Thymus (tissue), 11 donors: Measurements from ENCODE around the gene RASIP1. TPM values are rescaled to one million over a fixed set of nuclear protein-coding genes. Genes with fewer than 3 reads are reported as not detected.

Source experiments
- DNase-seq, 9 donors: peaks; one replicate each; pipeline ENCODE4 v3.0.0-alpha.2; 2013; ENCODE audit warnings: low spot score in 9 of 9, low read depth in 6 of 9, missing footprints in 1 of 9
- H3K27ac ChIP-seq, 2 donors: one replicate each; pipeline ENCODE4 v1.5.1; 2013; ENCODE audit warnings: control low read depth in 1 of 2, low read depth in 1 of 2, low read length in 1 of 2, mild to moderate bottlenecking in 1 of 2, moderate library complexity in 1 of 2
- H3K27me3 ChIP-seq, 2 donors: one replicate each; pipeline ENCODE4 v1.5.1; 2013; ENCODE audit warnings: low read length in 1 of 2; ENCODE audit not compliant: control insufficient read depth in 2 of 2, insufficient read depth in 1 of 2
- H3K36me3 ChIP-seq, 2 donors: one replicate each; pipeline ENCODE4 v1.5.1; 2013; ENCODE audit warnings: low read length in 1 of 2, mild to moderate bottlenecking in 1 of 2, moderate library complexity in 1 of 2; ENCODE audit not compliant: control insufficient read depth in 2 of 2, insufficient read depth in 2 of 2
- H3K4me1 ChIP-seq, 2 donors: one replicate each; pipeline ENCODE4 v1.5.1; 2013; ENCODE audit warnings: low read length in 2 of 2; ENCODE audit not compliant: control insufficient read depth in 2 of 2, insufficient read depth in 2 of 2
- H3K4me3 ChIP-seq, 2 donors: one replicate each; pipeline ENCODE4 v1.5.1; 2013; ENCODE audit warnings: low read length in 2 of 2, control low read depth in 1 of 2, mild to moderate bottlenecking in 1 of 2
- H3K9me3 ChIP-seq, 2 donors: one replicate each; pipeline ENCODE4 v1.5.1; 2013; ENCODE audit warnings: low read length in 1 of 2, mild to moderate bottlenecking in 1 of 2; ENCODE audit not compliant: control insufficient read depth in 2 of 2, insufficient read depth in 1 of 2
- WGBS: extraction: QIAGEN DNeasy Blood & Tissue Kit; methylation state at CpG from one replicate; pipeline ENCODE4 v1.1.7; 2013; 5-methylcytosine and 5-hydroxymethylcytosine counted together
- polyA plus RNA-seq: library from polyadenylated mRNA; stranded (reverse); fragments of 200-250 nt; gene quantifications from one replicate; pipeline ENCODE4 v1.2.3, GENCODE V29; 2013
- total RNA-seq: library from RNA; stranded (reverse); fragments of 120-200 nt; gene quantifications from one replicate; pipeline ENCODE4 v1.2.4, GENCODE V29; 2013
- donor health status: healthy.

RASIP1 gene
- total and polyA plus RNA-seq, 2 donors: 3.3 to 15.6 TPM

DNA sequence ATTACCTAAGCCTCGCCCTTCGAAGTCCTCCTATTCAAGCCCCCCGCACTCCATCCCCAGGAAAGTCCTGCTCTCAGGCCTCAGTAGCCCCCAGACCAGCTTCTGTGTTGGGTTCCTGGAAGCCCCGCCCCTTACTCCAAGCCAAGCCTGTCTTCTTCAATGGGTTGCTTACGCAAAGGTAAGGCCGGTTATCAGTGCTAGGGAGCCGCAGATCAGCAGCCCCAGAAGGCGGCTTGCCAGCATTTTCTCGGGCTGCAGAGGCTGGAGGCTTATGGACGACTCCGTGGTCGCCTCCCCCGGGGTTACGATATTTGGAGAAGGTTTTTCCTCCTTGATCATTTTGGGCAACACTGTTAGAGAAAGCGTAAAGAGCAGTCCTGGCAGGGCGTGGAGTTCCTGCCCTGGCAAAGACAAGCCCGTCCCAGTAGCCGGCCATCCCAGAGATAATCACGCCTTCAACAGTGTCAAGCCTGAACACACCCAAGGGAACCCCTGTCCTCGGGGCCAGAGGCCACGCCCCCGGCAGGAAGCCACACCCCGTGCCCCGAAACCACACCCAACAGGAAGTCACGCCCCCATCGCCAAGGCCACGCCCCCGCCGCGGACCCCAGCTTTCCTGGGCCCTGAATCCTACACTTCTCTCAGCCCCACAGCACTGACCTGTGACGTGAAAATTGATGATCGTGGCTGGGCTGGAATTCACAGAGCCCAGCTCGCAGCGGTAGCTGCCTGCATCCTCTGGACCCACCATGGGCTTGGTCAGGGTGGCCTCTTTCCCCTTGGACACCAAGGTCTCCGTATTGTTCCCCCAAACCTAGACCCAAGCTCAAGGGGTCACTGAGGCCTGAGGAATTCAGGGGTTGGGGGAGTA lies 954 bp upstream of the RASIP1 start:
- Histone ChIP-seq H3K36me3 (no peaks in the 10 kb centered on the region), H3K27ac (no peak overlapping the region), H3K9me3 (peaks cover 0 to 22% of the 10 kb centered on the region in 2 donors), H3K4me1 (peaks cover 8 to 34% of the 10 kb centered on the region in 2 donors), H3K4me3 (no peak overlapping the region), H3K27me3 (peaks cover 31 to 69% of the 10 kb centered on the region in 2 donors)
- 55% methylated on average over 35 of the region's 35 CpGs for WGBS
- no peak for DNase-seq

- H3K36me3 ChIP-seq: no peaks in the 10 kb centered on the region
- H3K9me3 ChIP-seq: peaks cover 0 to 14% of the 10 kb centered on the region in 2 donors
- no peak for DNase-seq
- H3K4me1 ChIP-seq: peaks cover 8 to 29% of the 10 kb centered on the region in 2 donors
- peak overlapping the region in 1 of 2 donors; percentile 60 for H3K4me3 ChIP-seq
- WGBS: 7% methylated on average over 51 of the region's 51 CpGs
- no peak overlapping the region for H3K27ac ChIP-seq
- peaks cover 21 to 52% of the 10 kb centered on the region in 2 donors for H3K27me3 ChIP-seq
Observed at GRCh38 chr19:48739404-48740163, 826 bp downstream of the RASIP1 start.

DNA sequence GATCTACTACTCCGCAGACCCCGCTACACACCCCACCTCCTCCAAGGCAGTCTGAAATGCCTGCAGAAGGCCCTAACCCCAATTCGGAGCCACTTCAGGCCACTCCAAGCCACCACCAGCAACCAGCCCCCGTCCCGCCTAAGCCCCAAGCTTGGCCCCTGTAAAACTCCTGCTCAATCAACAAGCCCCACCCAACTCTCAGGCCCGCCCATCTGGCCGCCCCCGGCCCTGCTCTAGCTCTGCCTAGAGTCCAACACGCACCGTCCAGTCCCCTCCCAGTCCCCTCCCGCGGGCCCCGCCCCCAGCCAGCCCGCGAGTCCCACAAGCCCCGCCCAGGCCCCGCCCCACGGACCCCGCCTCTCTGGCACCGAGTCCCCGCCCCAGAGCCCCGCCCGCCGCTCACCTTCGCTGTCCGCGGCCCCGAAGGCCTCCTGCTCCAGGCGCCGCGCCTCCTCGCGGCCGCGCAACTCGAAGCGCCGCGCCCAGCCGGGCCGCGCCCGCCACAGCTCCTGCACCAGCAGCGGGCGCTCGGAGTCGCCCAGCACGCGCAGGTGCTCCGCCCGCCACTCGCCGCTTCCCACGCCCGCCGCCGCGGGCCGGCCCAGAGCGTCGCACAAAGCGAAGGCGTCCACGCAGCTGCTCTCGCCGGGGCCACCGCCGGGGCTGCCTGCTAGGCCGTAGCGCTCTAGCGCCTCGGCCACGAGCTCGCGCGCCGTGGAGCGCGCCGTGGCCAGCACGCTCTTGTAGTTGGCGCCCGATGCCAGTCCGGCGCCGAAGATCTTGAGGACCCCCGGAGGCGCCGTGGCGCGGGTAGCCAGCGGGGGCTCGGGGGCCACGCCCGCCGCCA lies 1.6 kb downstream of the RASIP1 start:
- Histone ChIP-seq H3K4me1 (peaks cover 8 to 29% of the 10 kb centered on the region in 2 donors), H3K27me3 (peaks cover 21 to 43% of the 10 kb centered on the region in 2 donors), H3K27ac (peak overlapping the region in 1 of 2 donors; percentile 69), H3K4me3 (peak overlapping the region in 1 of 2 donors; percentile 60), H3K9me3 (peaks cover 0 to 14% of the 10 kb centered on the region in 2 donors), H3K36me3 (no peaks in the 10 kb centered on the region)
- peak in 8 of 9 donors; percentile 39 to 88 (median 72) for DNase-seq
- WGBS: 3% methylated on average over 96 of the region's 96 CpGs

GRCh38 chr19:48737360-48737998 lies 2.9 kb downstream of the RASIP1 start:
- 91% methylated on average over 22 of the region's 22 CpGs for WGBS
- peaks cover 8 to 29% of the 10 kb centered on the region in 2 donors for H3K4me1 ChIP-seq
- peaks cover 21 to 37% of the 10 kb centered on the region in 2 donors for H3K27me3 ChIP-seq
- no peak overlapping the region for H3K27ac ChIP-seq
- no peak overlapping the region for H3K4me3 ChIP-seq
- no peak for DNase-seq
- H3K9me3 ChIP-seq: peaks cover 0 to 14% of the 10 kb centered on the region in 2 donors
- H3K36me3 ChIP-seq: no peaks in the 10 kb centered on the region

DNA sequence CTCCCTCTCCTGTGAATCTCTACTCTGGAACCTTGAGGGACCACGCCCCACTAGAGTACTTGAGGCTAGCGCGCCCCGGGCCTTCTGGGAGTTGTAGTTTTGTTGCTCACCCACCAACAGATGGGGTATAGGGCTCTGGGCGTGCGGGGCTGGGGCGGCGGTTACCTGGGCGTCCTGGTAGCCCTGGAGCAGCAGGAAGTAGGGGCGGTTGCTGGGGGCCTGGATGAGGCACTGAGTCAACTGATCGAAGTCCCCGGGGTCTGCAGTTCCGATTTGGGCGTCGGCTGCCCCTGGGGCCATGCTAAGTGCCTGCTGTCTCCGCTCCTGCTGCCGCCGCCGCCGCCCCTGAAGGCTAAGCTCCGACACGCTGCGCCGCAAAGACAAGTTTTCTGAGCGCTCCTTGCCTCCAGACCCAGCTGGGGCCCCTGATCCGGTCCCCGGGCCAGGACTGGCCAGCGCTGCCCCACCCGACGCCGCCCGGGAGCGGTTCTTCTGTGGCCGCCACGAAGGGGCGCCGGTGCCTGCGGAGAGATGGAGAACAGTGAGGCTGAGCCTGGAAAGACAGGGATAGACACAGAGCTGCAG lies 5.3 kb downstream of the RASIP1 start:
- Histone ChIP-seq H3K4me3 (no peak overlapping the region), H3K4me1 (peaks cover 8 to 16% of the 10 kb centered on the region in 2 donors), H3K9me3 (peaks cover 0 to 5% of the 10 kb centered on the region in 2 donors), H3K27me3 (peaks cover 11 to 15% of the 10 kb centered on the region in 2 donors), H3K27ac (no peak overlapping the region), H3K36me3 (no peaks in the 10 kb centered on the region)
- DNase-seq: no peak
- 93% methylated on average over 38 of the region's 38 CpGs for WGBS

- peaks cover 0 to 6% of the 10 kb centered on the region in 2 donors for H3K9me3 ChIP-seq
- DNase-seq: no peak
- H3K4me1 ChIP-seq: peaks cover 5 to 11% of the 10 kb centered on the region in 2 donors
- no peak overlapping the region for H3K4me3 ChIP-seq
- H3K27me3 ChIP-seq: peaks cover 6 to 10% of the 10 kb centered on the region in 2 donors
- WGBS: 96% methylated on average over 9 of the region's 9 CpGs
- no peaks in the 10 kb centered on the region for H3K36me3 ChIP-seq
- H3K27ac ChIP-seq: no peak overlapping the region
Observed at GRCh38 chr19:48734625-48735024, 5.8 kb downstream of the RASIP1 start.

- Histone ChIP-seq H3K4me1 (peaks cover 0 to 3% of the 10 kb centered on the region in 2 donors), H3K36me3 (no peaks in the 10 kb centered on the region), H3K4me3 (no peak overlapping the region), H3K9me3 (peaks cover 0 to 16% of the 10 kb centered on the region in 2 donors), H3K27me3 (no peaks in the 10 kb centered on the region), H3K27ac (no peak overlapping the region)
- no peak for DNase-seq
- 94% methylated on average over 4 of the region's 4 CpGs for WGBS
Observed at GRCh38 chr19:48731452-48731851, 9.0 kb downstream of the RASIP1 start.
